Type B pancreatic cell (in vitro differentiated cells): Measurements from ENCODE around the gene ZNF429. TPM values are rescaled to one million over a fixed set of nuclear protein-coding genes. Genes with fewer than 3 reads are reported as not detected.

Experiments
- DNase-seq: peaks from one replicate; pipeline ENCODE4 v3.0.0; 2021; ENCODE audit warnings: mixed read lengths; ENCODE audit not compliant: unreplicated experiment; ENCODE audit errors: extremely low spot score
- H3K27ac Mint-ChIP-seq: 2 replicates; pipeline ENCODE4 v1.8.0; 2021; ENCODE audit warnings: mild to moderate bottlenecking, mixed read lengths
- H3K27me3 Mint-ChIP-seq: 2 replicates; pipeline ENCODE4 v1.8.0; 2021; ENCODE audit warnings: mixed read lengths
- H3K36me3 Mint-ChIP-seq: 2 replicates; pipeline ENCODE4 v1.8.0; 2021; ENCODE audit warnings: mixed read lengths
- H3K4me1 Mint-ChIP-seq: one replicate; pipeline ENCODE4 v1.8.0; 2021; ENCODE audit warnings: mixed read lengths; ENCODE audit not compliant: unreplicated experiment
- H3K4me3 Mint-ChIP-seq: 2 replicates; pipeline ENCODE4 v1.8.0; 2021; ENCODE audit warnings: mild to moderate bottlenecking, mixed read lengths
- H3K9me3 Mint-ChIP-seq: 2 replicates; pipeline ENCODE4 v1.8.0; 2021; ENCODE audit warnings: mixed read lengths
- total RNA-seq: library from RNA; stranded (reverse); gene quantifications from 2 replicates; pipeline ENCODE4 v1.2.1, GENCODE V29; 2021; ENCODE audit warnings: low replicate concordance
- TF ChIP-seq, protein P1 (sequence below): fragments of 200-600 bp; sonication (generic); conservative IDR thresholded peaks from 2 replicates; pipeline ENCODE4 v1.5.0; 2021; ENCODE audit warnings: antibody characterized with exemption, mild to moderate bottlenecking

Gene ZNF429
- total RNA-seq, 1 donor from 2014 or later = 20.6 TPM

DNA sequence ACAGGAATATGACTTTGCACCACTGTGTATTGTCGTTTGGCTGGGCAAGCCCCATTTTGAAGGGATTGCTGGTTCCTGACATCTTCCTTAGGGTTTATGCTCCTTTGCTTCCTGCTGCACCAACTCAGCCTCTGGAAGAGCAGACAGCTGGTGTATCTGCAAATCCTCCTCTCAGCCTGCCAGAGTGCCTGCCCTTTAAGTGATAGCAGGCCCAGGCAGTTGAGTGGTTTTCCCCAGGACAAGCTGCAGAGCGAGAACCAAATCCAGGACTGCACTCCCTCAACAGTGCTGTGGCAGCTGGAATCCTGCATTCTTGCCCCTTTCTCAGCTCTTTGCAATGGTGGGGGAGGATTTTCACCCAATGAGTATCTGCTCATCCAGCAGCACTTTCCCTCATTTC is 85.5 kb downstream of the ZNF429 start:
- peaks cover 3% of the 10 kb centered on the region for H3K27me3 Mint-ChIP-seq
- H3K4me3 Mint-ChIP-seq = no peak overlapping the region
- no peak overlapping the region for H3K27ac Mint-ChIP-seq
- H3K36me3 Mint-ChIP-seq = no peaks in the 10 kb centered on the region
- TF ChIP-seq, protein P1, sequence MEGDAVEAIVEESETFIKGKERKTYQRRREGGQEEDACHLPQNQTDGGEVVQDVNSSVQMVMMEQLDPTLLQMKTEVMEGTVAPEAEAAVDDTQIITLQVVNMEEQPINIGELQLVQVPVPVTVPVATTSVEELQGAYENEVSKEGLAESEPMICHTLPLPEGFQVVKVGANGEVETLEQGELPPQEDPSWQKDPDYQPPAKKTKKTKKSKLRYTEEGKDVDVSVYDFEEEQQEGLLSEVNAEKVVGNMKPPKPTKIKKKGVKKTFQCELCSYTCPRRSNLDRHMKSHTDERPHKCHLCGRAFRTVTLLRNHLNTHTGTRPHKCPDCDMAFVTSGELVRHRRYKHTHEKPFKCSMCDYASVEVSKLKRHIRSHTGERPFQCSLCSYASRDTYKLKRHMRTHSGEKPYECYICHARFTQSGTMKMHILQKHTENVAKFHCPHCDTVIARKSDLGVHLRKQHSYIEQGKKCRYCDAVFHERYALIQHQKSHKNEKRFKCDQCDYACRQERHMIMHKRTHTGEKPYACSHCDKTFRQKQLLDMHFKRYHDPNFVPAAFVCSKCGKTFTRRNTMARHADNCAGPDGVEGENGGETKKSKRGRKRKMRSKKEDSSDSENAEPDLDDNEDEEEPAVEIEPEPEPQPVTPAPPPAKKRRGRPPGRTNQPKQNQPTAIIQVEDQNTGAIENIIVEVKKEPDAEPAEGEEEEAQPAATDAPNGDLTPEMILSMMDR = no peak
- DNase-seq = no peak
- H3K4me1 Mint-ChIP-seq = no peaks in the 10 kb centered on the region
- H3K9me3 Mint-ChIP-seq = no peaks in the 10 kb centered on the region

DNA sequence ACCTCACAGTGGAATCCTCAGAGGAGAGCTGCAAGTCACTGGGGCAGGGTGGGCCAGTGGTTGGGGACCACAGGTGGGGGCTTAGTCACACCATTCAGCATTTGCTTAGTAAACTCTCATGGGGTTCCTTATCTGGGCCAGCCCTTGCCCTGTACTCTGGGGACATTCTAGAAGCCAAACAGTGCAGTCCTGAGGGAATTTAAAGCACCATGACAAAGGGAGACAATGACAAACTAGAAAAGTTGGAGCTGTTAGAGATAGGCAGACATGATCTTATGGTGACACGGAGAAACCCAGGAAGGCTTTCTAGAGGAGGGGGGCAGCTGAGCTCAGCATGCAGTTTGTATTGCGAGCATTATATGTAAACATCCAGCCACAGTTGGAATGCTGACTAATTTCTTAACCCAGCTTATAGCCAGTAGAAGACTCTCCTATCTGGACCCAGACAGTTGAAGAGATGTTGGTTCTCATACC is 87.6 kb downstream of the ZNF429 start:
- Mint-ChIP-seq H3K9me3 (peaks cover 5% of the 10 kb centered on the region), H3K27ac (no peak overlapping the region), H3K36me3 (no peaks in the 10 kb centered on the region), H3K4me3 (no peak overlapping the region), H3K4me1 (no peaks in the 10 kb centered on the region), H3K27me3 (no peaks in the 10 kb centered on the region)
- no peak for DNase-seq
- TF ChIP-seq, protein P1 = no peak

DNA sequence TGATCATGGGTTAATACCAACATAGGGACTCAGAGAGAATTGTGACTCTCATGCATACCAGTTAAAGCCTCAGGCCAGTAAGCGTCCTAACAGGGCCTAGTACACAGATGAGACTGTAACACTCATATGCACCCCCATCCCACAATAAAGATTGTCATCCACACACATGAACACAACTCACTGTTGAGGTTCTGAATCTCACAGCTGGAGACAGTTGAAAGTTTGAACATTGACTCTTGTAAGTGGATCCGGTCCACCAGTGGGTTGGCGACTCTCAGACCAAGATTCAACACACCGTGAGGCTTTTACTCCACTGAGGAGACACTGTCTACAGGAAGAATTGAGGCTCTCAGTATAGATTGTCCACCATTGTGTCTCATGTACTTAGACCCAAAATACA is 88.1 kb downstream of the ZNF429 start:
- no peak for DNase-seq
- TF ChIP-seq, protein P1 = no peak
- H3K27me3 Mint-ChIP-seq = no peaks in the 10 kb centered on the region
- H3K4me3 Mint-ChIP-seq = no peak overlapping the region
- H3K4me1 Mint-ChIP-seq = no peaks in the 10 kb centered on the region
- H3K36me3 Mint-ChIP-seq = no peaks in the 10 kb centered on the region
- H3K9me3 Mint-ChIP-seq = peaks cover 5% of the 10 kb centered on the region
- no peak overlapping the region for H3K27ac Mint-ChIP-seq

DNA sequence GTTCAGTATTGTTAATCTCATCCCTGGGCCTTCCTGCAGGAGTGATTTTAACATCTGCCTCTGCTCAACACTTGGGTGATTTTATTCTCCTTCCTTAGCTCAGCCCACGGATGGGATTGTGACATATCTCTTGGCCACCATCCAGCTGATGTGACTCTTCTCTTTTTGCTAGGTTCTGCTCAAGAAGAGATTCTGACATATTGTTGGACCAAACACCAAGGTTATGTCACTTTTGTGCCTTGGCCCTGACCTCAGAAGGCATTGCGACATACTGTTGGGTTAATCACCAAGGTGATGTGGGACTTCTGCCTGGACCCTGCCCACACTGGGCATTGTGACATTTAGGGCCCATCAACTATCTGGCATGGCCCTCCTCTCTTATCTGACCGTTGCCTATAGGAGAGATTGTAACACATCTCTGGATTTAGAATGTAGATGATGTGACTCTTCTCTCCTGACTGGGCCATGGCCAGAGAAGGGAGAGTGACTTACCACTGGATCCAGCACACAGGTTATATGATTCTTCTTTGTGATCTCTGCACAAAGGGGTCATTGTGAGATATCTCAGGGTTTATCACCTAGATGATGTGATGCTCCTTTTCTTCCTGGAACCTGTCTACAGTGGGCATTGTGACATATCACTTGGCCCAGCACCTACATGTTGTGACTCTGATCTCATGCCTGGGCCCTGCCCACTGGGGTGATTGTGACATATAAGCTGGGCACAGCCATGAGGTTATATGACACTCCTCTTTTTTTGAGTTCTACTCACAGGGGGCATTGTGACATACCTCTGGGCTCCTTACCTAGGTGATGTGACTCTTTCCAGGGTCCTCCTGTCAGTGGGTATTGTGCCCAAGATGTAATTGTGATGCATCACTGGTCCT is 88.8 kb downstream of the ZNF429 start:
- Mint-ChIP-seq H3K27me3 (no peaks in the 10 kb centered on the region), H3K4me3 (no peak overlapping the region), H3K4me1 (no peaks in the 10 kb centered on the region), H3K36me3 (no peaks in the 10 kb centered on the region), H3K9me3 (peaks cover 5% of the 10 kb centered on the region), H3K27ac (no peak overlapping the region)
- DNase-seq = no peak
- TF ChIP-seq, protein P1 = no peak

DNA sequence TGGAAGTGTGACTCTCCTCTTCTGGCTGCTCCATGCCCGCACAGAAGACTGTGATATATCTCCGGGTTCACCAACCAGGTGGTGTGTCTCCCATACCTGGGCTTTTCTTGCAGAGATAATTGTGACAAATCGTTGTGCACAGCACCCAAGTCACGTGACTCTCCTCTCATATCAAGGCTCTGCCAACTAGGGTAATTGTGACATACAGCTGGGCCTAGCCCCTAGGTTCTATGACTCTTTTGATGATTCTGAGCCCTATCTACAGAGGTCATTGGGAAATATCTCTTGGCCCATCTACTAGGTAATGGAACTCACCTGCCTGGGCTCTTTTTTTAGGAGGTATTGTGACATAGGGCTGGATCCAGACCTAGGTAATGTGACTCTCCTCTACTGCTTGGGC is 89.8 kb downstream of the ZNF429 start:
- TF ChIP-seq, protein P1 = no peak
- no peaks in the 10 kb centered on the region for H3K4me1 Mint-ChIP-seq
- no peak overlapping the region for H3K4me3 Mint-ChIP-seq
- H3K27ac Mint-ChIP-seq = no peak overlapping the region
- H3K9me3 Mint-ChIP-seq = peaks cover 5% of the 10 kb centered on the region
- H3K36me3 Mint-ChIP-seq = no peaks in the 10 kb centered on the region
- H3K27me3 Mint-ChIP-seq = no peaks in the 10 kb centered on the region
- no peak for DNase-seq
